Uterus (tissue), 2 donors: ENCODE results near the gene ANKH.

Source experiments
- CTCF ChIP-seq, 4 experiments: fragments of 200-600 bp in 2 of 4; fragments of 450-650 bp in 2 of 4; sonication (generic) in 2 of 4; IDR thresholded peaks; one replicate each; pipeline ENCODE4 v1.5.1; 2016 to 2019; ENCODE audit warnings: antibody characterized with exemption in 4 of 4, mild to moderate bottlenecking in 2 of 4, moderate library complexity in 1 of 4
- POLR2A ChIP-seq, 2 donors: fragments of 450-650 bp; IDR thresholded peaks; one replicate each; pipeline ENCODE4 v1.6.1; 2016; ENCODE audit warnings: antibody characterized with exemption in 2 of 2, mild to moderate bottlenecking in 1 of 2, moderate library complexity in 1 of 2

GRCh38 chr5:14684757-14685156, 186.8 kb downstream of the ANKH start:
- no peak for TF ChIP-seq CTCF (IDR thresholded peaks at IDR 0.05)
- TF ChIP-seq POLR2A (IDR thresholded peaks at IDR 0.05), result no peak
